SKM-1 treated with dmso at 0.1 percent for 144 hours (cell line): ENCODE measurements around the gene CKLF.

Source experiments
- DNase-seq: peaks from one replicate; lab custom pipeline; 2025; ENCODE audit not compliant: unreplicated experiment; lab: John Stamatoyannopoulos, UW

Gene CKLF

GRCh38 chr16:66614161-66614802 lies 61.9 kb downstream of the CKLF start:
- no peak for DNase-seq
